Esophagus squamous epithelium (tissue), 5 donors: ENCODE results near the gene TF. TPM values are rescaled to one million over a fixed set of nuclear protein-coding genes. Genes with fewer than 3 reads are reported as not detected.

Experiments
- DNase-seq: peaks from one replicate; lab custom pipeline; 2025; lab: John Stamatoyannopoulos, UW
- H3K27ac ChIP-seq, 4 donors: fragments of 200-600 bp; sonication (generic); one replicate each; pipeline ENCODE4 v1.5.1; 2016 to 2019; ENCODE audit warnings: mild to moderate bottlenecking in 1 of 4
- H3K27me3 ChIP-seq, 4 donors: fragments of 200-600 bp; sonication (generic); 1 replicate in 3 of 4; 2 replicates in 1 of 4; pipeline versions ENCODE4 v1.5.1 to v1.6.0; 2017 to 2021; ENCODE audit warnings: antibody characterized with exemption in 1 of 4
- H3K36me3 ChIP-seq, 3 donors: fragments of 200-600 bp; sonication (generic); one replicate each; pipeline ENCODE4 v1.5.1; 2016 to 2019
- H3K4me1 ChIP-seq, 3 donors: fragments of 200-600 bp; sonication (generic); one replicate each; pipeline ENCODE4 v1.5.1; 2017 to 2019
- H3K4me3 ChIP-seq, 4 donors: fragments of 200-600 bp; sonication (generic); 1 replicate in 3 of 4; 2 replicates in 1 of 4; pipeline ENCODE4 v1.5.1; 2016 to 2019; ENCODE audit warnings: mild to moderate bottlenecking in 2 of 4, moderate library complexity in 1 of 4
- H3K9me3 ChIP-seq, 3 donors: fragments of 200-600 bp; sonication (generic); one replicate each; pipeline ENCODE4 v1.5.1; 2016 to 2019
- POLR2A ChIP-seq, 4 donors: fragments of 450-650 bp; IDR thresholded peaks; one replicate each; pipeline ENCODE4 v1.6.1; 2017; ENCODE audit warnings: antibody characterized with exemption in 4 of 4, mild to moderate bottlenecking in 4 of 4, moderate library complexity in 3 of 4
- WGBS, 2 donors: methylation state at CpG; one replicate each; pipeline ENCODE4 v1.1.5; 2018; 5-methylcytosine and 5-hydroxymethylcytosine counted together
- intact Hi-C: fragments of 100-400 bp; cut with DNase I; formaldehyde crosslinking; loops from one replicate; pipeline ENCODE4 v1.15.0; 2022
- total RNA-seq, 4 donors: library from RNA; depleted of rRNA; stranded (reverse); fragments of >200 nt; gene quantifications; one replicate each; pipeline ENCODE4 v1.1.0, GENCODE V29; 2016
- TF ChIP-seq, protein P1 (sequence below), 6 experiments: fragments of 450-650 bp in 4 of 6; fragments of 200-600 bp in 2 of 6; sonication (generic) in 2 of 6; IDR thresholded peaks; one replicate each; pipeline ENCODE4 v1.5.1; 2016 to 2019; ENCODE audit warnings: antibody characterized with exemption in 6 of 6, mild to moderate bottlenecking in 4 of 6, moderate library complexity in 4 of 6
- donor health status: DM: yes; HTN: yes; CAD: no.

Gene TF
- total RNA-seq, 4 donors from 2014 or later = 0.53 to 17.9 (median 9.4) TPM

GRCh38 chr3:133835418-133835743 lies 89.2 kb downstream of the TF start:
- no peak for DNase-seq
- 93 to 99% methylated on average over 3 of the region's 3 CpGs for WGBS, 2 donors
- Histone ChIP-seq H3K27ac (no peak overlapping the region), H3K36me3 (peaks cover 0 to 14% (median 0%) of the 10 kb centered on the region in 3 donors), H3K4me1 (no peaks in the 10 kb centered on the region), H3K4me3 (no peak overlapping the region), H3K27me3 (no peaks in the 10 kb centered on the region), H3K9me3 (no peaks in the 10 kb centered on the region)
- intact Hi-C loops = no loop called here
- no peak for TF ChIP-seq POLR2A (IDR thresholded peaks at IDR 0.05)
- TF ChIP-seq, protein P1, sequence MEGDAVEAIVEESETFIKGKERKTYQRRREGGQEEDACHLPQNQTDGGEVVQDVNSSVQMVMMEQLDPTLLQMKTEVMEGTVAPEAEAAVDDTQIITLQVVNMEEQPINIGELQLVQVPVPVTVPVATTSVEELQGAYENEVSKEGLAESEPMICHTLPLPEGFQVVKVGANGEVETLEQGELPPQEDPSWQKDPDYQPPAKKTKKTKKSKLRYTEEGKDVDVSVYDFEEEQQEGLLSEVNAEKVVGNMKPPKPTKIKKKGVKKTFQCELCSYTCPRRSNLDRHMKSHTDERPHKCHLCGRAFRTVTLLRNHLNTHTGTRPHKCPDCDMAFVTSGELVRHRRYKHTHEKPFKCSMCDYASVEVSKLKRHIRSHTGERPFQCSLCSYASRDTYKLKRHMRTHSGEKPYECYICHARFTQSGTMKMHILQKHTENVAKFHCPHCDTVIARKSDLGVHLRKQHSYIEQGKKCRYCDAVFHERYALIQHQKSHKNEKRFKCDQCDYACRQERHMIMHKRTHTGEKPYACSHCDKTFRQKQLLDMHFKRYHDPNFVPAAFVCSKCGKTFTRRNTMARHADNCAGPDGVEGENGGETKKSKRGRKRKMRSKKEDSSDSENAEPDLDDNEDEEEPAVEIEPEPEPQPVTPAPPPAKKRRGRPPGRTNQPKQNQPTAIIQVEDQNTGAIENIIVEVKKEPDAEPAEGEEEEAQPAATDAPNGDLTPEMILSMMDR (IDR thresholded peaks at IDR 0.05) = no peak

DNA sequence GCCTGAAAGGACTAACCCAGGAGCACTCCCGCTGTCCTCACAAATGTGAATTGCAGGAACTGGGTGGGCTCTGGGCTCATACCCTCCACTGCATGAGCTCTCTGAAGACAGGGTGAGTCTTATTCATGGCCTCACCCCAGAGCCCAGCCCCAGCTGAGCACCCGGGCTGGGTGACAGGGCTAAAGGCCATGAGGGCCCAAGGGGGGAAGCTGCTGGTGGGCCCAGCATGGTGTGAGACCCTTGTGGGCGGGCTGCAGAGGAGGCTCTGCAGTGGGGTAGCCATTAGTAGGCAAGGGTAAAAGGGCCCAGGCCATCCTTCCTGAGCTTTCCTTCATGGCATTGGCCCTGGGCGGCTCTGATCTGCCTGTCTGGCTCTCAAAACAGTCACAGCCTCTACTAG lies 89.8 kb downstream of the TF start:
- DNase-seq = no peak
- peaks cover 0 to 14% (median 0%) of the 10 kb centered on the region in 3 donors for H3K36me3 ChIP-seq
- no peaks in the 10 kb centered on the region for H3K4me1 ChIP-seq
- TF ChIP-seq, protein P1 (IDR thresholded peaks at IDR 0.05) = no peak
- no peak for TF ChIP-seq POLR2A (IDR thresholded peaks at IDR 0.05)
- 100% methylated on average over 1 of the region's 4 CpGs; no CpG with 5 or more reads in 1 of the 2 donors for WGBS, 2 donors
- H3K27me3 ChIP-seq = no peaks in the 10 kb centered on the region
- intact Hi-C loops = no loop called here
- no peaks in the 10 kb centered on the region for H3K9me3 ChIP-seq
- H3K27ac ChIP-seq = no peak overlapping the region
- no peak overlapping the region for H3K4me3 ChIP-seq

DNA sequence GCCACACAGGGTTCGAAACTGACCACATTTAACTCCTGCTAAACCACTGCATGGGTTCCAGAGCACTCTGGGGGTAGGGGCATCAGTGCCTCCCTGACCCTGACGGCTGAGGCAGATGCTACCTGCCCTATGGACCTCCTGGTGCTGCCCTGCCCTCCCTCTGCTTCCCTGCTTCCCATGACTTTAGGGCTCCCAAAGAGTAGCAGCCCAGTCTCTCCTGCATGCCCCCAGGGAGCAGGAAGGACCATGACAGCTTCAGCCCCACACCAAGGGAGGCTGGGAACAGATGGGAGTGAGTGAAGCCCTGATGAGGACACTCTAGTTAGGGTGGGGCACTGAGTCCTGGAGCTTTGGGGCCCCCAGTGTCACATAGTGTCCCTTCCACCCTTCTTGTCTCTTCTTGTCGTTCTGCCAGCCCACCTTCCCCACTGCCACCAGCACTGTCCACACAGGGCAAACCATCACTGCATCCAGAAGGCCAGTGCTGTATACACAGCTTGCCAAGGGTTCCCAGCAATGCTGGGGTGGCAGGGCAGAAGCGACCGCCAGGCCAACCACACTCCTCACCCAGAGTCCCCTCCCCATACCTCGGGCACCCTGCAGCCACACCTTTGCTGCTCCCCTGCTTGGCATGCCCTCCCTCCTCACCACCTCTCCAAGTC lies 90.4 kb downstream of the TF start:
- Histone ChIP-seq H3K4me3 (no peak overlapping the region), H3K27ac (no peak overlapping the region), H3K4me1 (no peaks in the 10 kb centered on the region), H3K36me3 (peaks cover 0 to 14% (median 0%) of the 10 kb centered on the region in 3 donors), H3K27me3 (no peaks in the 10 kb centered on the region), H3K9me3 (no peaks in the 10 kb centered on the region)
- intact Hi-C loops = no loop called here
- TF ChIP-seq, protein P1 (IDR thresholded peaks at IDR 0.05) = no peak
- no peak for TF ChIP-seq POLR2A (IDR thresholded peaks at IDR 0.05)
- 66 to 73% methylated on average over 3 to 4 of the region's 6 CpGs for WGBS, 2 donors
- no peak for DNase-seq

DNA sequence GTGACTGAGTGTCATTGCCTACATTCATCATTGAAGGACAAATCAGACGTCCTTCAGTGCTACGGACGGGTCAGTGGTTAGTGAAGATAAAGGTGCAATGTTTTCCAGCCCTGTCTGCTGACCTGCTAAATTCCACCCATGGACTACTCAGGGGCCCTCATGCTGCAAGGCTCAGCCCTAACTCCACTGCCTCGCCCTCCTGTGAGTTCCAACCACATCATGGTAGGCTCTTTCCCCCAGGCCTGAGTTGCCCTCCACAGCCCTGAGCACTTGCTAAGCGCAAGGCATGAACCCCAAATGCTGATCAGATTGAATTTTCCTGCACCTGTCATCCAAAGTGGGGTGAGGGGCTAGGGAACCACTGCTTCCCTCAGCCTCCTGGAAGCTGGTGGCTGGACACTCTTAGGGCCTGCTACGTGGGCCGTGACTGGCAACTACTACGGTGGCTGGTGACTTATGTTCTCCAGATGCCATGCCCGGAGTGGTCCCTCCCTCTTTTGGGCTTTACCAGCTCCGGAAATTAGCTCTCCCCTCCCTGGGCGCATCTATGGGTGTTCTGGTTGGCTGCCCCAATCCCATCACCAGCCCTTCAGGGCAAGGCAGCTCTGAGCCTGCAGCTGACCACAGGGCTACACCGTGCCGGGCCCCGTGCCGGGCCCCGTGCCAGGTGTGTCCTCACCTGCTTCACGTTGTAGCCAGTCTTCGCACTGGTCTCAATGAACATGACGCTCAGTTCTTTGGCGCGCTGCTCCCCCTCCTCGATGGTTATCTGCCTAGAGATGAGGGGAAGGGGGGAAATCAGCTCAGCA lies 91.5 kb downstream of the TF start:
- no peak for DNase-seq
- H3K27ac ChIP-seq = no peak overlapping the region
- H3K36me3 ChIP-seq = peaks cover 0 to 14% (median 0%) of the 10 kb centered on the region in 3 donors
- H3K9me3 ChIP-seq = no peaks in the 10 kb centered on the region
- no peaks in the 10 kb centered on the region for H3K4me1 ChIP-seq
- intact Hi-C loops = no loop called here
- 94 to 95% methylated on average over 9 to 12 of the region's 22 CpGs for WGBS, 2 donors
- H3K4me3 ChIP-seq = no peak overlapping the region
- no peaks in the 10 kb centered on the region for H3K27me3 ChIP-seq
- TF ChIP-seq, protein P1 (IDR thresholded peaks at IDR 0.05) = no peak
- no peak for TF ChIP-seq POLR2A (IDR thresholded peaks at IDR 0.05)

DNA sequence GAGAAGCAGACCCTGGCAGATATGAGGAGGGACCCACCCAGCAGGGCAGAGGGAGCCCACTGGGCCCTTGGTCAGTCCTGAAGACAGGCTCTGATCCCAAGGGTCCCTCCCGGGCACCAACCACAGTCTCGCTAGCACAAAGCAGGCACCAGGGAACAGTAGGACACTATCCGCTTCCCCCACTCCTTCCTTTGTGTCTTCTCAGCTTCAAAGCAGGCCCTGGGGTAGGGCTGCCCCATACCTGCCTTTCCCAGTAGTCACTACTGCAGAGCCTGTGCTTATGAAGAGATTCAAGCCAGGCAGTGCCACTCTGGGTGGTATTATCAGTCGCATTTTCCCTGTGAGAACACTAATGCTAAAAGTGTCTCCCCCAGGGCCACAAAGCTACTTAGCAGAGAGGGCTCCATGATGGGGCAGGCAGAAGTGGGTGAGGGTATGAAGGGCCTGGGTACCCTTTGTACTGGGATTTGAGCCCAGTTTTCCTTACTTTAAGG lies 92.2 kb downstream of the TF start:
- Histone ChIP-seq H3K9me3 (no peaks in the 10 kb centered on the region), H3K4me3 (no peak overlapping the region), H3K27me3 (no peaks in the 10 kb centered on the region), H3K27ac (no peak overlapping the region), H3K4me1 (no peaks in the 10 kb centered on the region), H3K36me3 (peaks cover 0 to 14% (median 0%) of the 10 kb centered on the region in 3 donors)
- TF ChIP-seq, protein P1 (IDR thresholded peaks at IDR 0.05) = no peak
- no peak for TF ChIP-seq POLR2A (IDR thresholded peaks at IDR 0.05)
- 89 to 93% methylated on average over 1 to 2 of the region's 4 CpGs for WGBS, 2 donors
- intact Hi-C loops = no loop called here
- DNase-seq = no peak
